Dermis microvascular lymphatic vessel endothelial cell (primary cell): ENCODE measurements around the gene PLVAP. TPM values are rescaled to one million over a fixed set of nuclear protein-coding genes. Genes with fewer than 3 reads are reported as not detected.

Experiments used
- DNase-seq, 2 donors: peaks; one replicate each; pipeline versions ENCODE4 v3.0.0 to v3.0.0-alpha.2; 2010; ENCODE audit warnings: low read depth in 2 of 2
- total RNA-seq: library from RNA; depleted of rRNA; stranded (reverse); fragments of >200 nt; gene quantifications from 2 replicates; pipeline ENCODE4 v1.2.1, GENCODE V29; 2014

PLVAP gene
- total RNA-seq, 1 donor from 2014 or later, result 5.9 TPM

GRCh38 chr19:17357724-17358123, 19.4 kb downstream of the PLVAP start:
- DNase-seq, result no peak

GRCh38 chr19:17357078-17357666, 20.0 kb downstream of the PLVAP start:
- DNase-seq, result no peak

GRCh38 chr19:17353386-17353785, 23.8 kb downstream of the PLVAP start:
- DNase-seq, result no peak

- no peak for DNase-seq
Measured at GRCh38 chr19:17352608-17353280, 24.4 kb downstream of the PLVAP start.

GRCh38 chr19:17351815-17352435, 25.2 kb downstream of the PLVAP start:
- DNase-seq, result no peak

- peak; percentile 86 to 93 for DNase-seq
Measured at GRCh38 chr19:17348700-17349099, 28.4 kb downstream of the PLVAP start.

GRCh38 chr19:17347877-17348276, 29.3 kb downstream of the PLVAP start:
- no peak for DNase-seq

- peak in 1 of 2 donors; percentile 57 for DNase-seq
Measured at GRCh38 chr19:17347361-17347760, 29.8 kb downstream of the PLVAP start.

- DNase-seq, result peak in 1 of 2 donors; percentile 64
Measured at GRCh38 chr19:17346109-17346671, 31.0 kb downstream of the PLVAP start.

- no peak for DNase-seq
Measured at GRCh38 chr19:17341845-17342244, 35.3 kb downstream of the PLVAP start.

GRCh38 chr19:17341386-17341785, 35.8 kb downstream of the PLVAP start:
- no peak for DNase-seq

- no peak for DNase-seq
Measured at GRCh38 chr19:17340871-17341357, 36.2 kb downstream of the PLVAP start.

GRCh38 chr19:17340302-17340870, 36.8 kb downstream of the PLVAP start:
- no peak for DNase-seq

- DNase-seq, result no peak
Measured at GRCh38 chr19:17339088-17339741, 37.9 kb downstream of the PLVAP start.

GRCh38 chr19:17338433-17339078, 38.6 kb downstream of the PLVAP start:
- DNase-seq, result no peak

- no peak for DNase-seq
Measured at GRCh38 chr19:17337675-17338432, 39.3 kb downstream of the PLVAP start.

GRCh38 chr19:17336872-17337674, 40.1 kb downstream of the PLVAP start, which contains the start of gene GTPBP3:
Gene GTPBP3 (plus strand): TSS chr19:17337553. CDS start chr19:17337612, 59 bp downstream.
- peak; percentile 97 to 98 for DNase-seq

- DNase-seq, result no peak
Measured at GRCh38 chr19:17335575-17335974, 41.6 kb downstream of the PLVAP start.
